MCF 10A (cell line): ENCODE data around the gene CRTAC1. TPM values are rescaled to one million over a fixed set of nuclear protein-coding genes. Genes with fewer than 3 reads are reported as not detected.

ENCODE experiments used
- BruUV-seq: library from RNA; stranded (reverse); fragments of 400-500 nt; replicated peaks from 2 replicates; lab custom pipeline; 2021; lab: Mats Ljungman, UMichigan
- CTCF ChIA-PET: fragments of 300-600 bp; sonication (Branson Sonifier 250); formaldehyde crosslinking; extraction: SDS; loops from one replicate; lab custom pipeline; 2021; ENCODE audit warnings: antibody characterized with exemption, inconsistent platforms; lab: Yijun Ruan, JAX
- POLR2A ChIA-PET: fragments of 300-600, 350-650 bp; sonication (Branson Sonifier 250); formaldehyde crosslinking; extraction: SDS; loops from one replicate; lab custom pipeline; 2020; ENCODE audit warnings: antibody characterized with exemption, inconsistent platforms; lab: Yijun Ruan, JAX
- DNase-seq: peaks from one replicate; pipeline ENCODE4 v3.0.0-alpha.2; 2018; ENCODE audit not compliant: unreplicated experiment
- H3K27ac Mint-ChIP-seq: one replicate; pipeline ENCODE4 v1.8.0; 2022; ENCODE audit warnings: mild to moderate bottlenecking, low read depth, mixed read lengths; ENCODE audit not compliant: unreplicated experiment
- H3K27me3 Mint-ChIP-seq: one replicate; pipeline ENCODE4 v1.8.0; 2022; ENCODE audit warnings: mixed read lengths; ENCODE audit not compliant: insufficient read depth, unreplicated experiment
- H3K36me3 Mint-ChIP-seq: one replicate; pipeline ENCODE4 v1.8.0; 2022; ENCODE audit warnings: mild to moderate bottlenecking, moderate library complexity, mixed read lengths; ENCODE audit not compliant: insufficient read depth, unreplicated experiment
- H3K4me1 Mint-ChIP-seq: one replicate; pipeline ENCODE4 v1.8.0; 2022; ENCODE audit warnings: mixed read lengths; ENCODE audit not compliant: insufficient read depth, unreplicated experiment
- H3K4me3 Mint-ChIP-seq: one replicate; pipeline ENCODE4 v1.8.0; 2022; ENCODE audit warnings: mild to moderate bottlenecking, moderate library complexity, mixed read lengths; ENCODE audit not compliant: unreplicated experiment
- H3K9me3 Mint-ChIP-seq: one replicate; pipeline ENCODE4 v1.8.0; 2022; ENCODE audit warnings: mixed read lengths; ENCODE audit not compliant: unreplicated experiment
- intact Hi-C: fragments of 100-400 bp; cut with micrococcal nuclease; formaldehyde crosslinking; loops from 2 replicates; pipeline ENCODE4 v1.14.1; 2022
- total RNA-seq: library from RNA; stranded (reverse); gene quantifications from 2 replicates; pipeline ENCODE4 v1.2.3, GENCODE V29; 2022
- TF ChIP-seq, protein P1 (sequence below): fragments of 200-600 bp; IDR thresholded peaks from one replicate; pipeline ENCODE4 v1.8.0; 2022; ENCODE audit warnings: antibody characterized with exemption, mild to moderate bottlenecking; ENCODE audit not compliant: unreplicated experiment

The CRTAC1 gene
- total RNA-seq, 1 experiment from 2014 or later: not detected

DNA sequence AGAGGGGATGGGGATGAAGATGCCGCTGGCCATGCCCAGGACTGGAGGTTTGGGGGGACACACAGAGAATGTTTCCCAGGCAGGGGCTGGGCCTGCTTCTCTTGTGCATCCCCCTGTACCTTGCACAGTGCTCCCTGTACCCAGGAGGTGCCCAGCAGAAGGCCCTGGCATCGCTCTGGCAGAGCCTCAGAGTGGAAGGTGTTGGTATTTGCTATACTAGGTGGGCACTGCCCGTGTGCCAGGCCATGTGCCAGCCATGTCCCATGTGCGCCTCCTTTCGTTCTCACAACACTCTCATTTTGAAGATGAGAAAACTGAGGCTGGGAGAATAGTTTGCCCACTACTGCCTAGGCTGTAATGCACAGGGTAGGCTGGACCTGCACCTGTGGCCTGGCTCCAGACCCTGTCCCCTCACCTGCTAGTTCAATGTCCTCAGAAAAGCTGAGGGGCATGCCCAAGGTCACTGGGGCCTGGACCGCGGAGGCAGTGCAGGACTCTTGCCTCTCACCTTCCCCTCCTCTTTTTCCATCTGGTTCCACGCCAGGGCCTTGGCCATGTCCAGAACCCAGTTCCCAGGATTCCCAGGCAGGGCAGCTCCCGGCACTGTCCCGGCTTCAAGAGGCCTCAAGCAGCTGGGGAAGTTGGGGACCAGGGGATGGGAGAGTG, 116.1 kb downstream of the CRTAC1 start:
- Mint-ChIP-seq H3K4me1 (no peaks in the 10 kb centered on the region), H3K36me3 (no peaks in the 10 kb centered on the region), H3K27ac (no peak overlapping the region), H3K4me3 (no peak overlapping the region), H3K9me3 (no peaks in the 10 kb centered on the region), H3K27me3 (peaks cover 50% of the 10 kb centered on the region)
- POLR2A ChIA-PET: interaction anchor here (1.6 kb wide), 1 partner anchor 127 kb away, joined by 9 read pairs; no protein-coding TSS in a partner anchor
- no TSS peak for BruUV-seq
- intact Hi-C loops: loop anchor here (1.0 to 2.0 kb wide), 3 partner anchors 127 to 394 kb away; no protein-coding TSS in a partner anchor
- TF ChIP-seq, protein P1, sequence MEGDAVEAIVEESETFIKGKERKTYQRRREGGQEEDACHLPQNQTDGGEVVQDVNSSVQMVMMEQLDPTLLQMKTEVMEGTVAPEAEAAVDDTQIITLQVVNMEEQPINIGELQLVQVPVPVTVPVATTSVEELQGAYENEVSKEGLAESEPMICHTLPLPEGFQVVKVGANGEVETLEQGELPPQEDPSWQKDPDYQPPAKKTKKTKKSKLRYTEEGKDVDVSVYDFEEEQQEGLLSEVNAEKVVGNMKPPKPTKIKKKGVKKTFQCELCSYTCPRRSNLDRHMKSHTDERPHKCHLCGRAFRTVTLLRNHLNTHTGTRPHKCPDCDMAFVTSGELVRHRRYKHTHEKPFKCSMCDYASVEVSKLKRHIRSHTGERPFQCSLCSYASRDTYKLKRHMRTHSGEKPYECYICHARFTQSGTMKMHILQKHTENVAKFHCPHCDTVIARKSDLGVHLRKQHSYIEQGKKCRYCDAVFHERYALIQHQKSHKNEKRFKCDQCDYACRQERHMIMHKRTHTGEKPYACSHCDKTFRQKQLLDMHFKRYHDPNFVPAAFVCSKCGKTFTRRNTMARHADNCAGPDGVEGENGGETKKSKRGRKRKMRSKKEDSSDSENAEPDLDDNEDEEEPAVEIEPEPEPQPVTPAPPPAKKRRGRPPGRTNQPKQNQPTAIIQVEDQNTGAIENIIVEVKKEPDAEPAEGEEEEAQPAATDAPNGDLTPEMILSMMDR: no peak
- CTCF ChIA-PET: interaction anchor here (0.6 to 12.1 kb wide), 45 partner anchors 9 to 1675 kb away, joined by 3 to 347 read pairs (median 4); no protein-coding TSS in a partner anchor
- no peak for DNase-seq

DNA sequence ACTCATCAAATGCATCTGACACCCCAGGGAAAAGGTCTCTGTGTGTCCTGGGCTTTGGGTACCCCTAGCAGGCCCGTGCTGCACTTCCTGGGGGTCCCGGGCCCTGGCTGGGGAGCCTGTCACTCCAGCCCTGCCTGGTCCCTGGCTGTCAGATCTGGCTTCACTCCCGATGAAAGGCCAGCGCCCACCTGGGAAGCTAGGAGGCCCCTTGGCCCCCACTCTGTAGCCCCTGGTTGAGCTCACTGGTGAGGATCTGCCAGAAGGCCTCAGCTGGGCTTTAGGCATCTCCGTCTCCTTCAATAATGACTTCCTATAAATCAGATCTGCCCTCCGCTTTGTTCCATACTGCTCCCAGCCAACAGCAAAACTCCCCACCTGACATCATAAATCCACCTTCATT, 116.8 kb downstream of the CRTAC1 start:
- Mint-ChIP-seq H3K27me3 (peaks cover 50% of the 10 kb centered on the region), H3K36me3 (no peaks in the 10 kb centered on the region), H3K9me3 (no peaks in the 10 kb centered on the region), H3K27ac (no peak overlapping the region), H3K4me3 (no peak overlapping the region), H3K4me1 (no peaks in the 10 kb centered on the region)
- POLR2A ChIA-PET: no interaction called here
- intact Hi-C loops: loop anchor here (1.0 to 2.0 kb wide), 3 partner anchors 128 to 395 kb away; no protein-coding TSS in a partner anchor
- CTCF ChIA-PET: interaction anchor here (0.6 to 12.1 kb wide), 4 partner anchors 17 to 731 kb away, joined by 3 to 347 read pairs (median 6); no protein-coding TSS in a partner anchor
- no peak for DNase-seq
- no TSS peak for BruUV-seq
- TF ChIP-seq, protein P1: no peak

GRCh38 chr10:97913193-97913592, 117.2 kb downstream of the CRTAC1 start:
- H3K27me3 Mint-ChIP-seq: peaks cover 49% of the 10 kb centered on the region
- H3K9me3 Mint-ChIP-seq: no peaks in the 10 kb centered on the region
- DNase-seq: no peak
- BruUV-seq: no TSS peak
- POLR2A ChIA-PET: no interaction called here
- CTCF ChIA-PET: interaction anchor here (0.6 to 12.1 kb wide), 3 partner anchors 17 to 731 kb away, joined by 3 to 347 read pairs (median 3); no protein-coding TSS in a partner anchor
- no peaks in the 10 kb centered on the region for H3K36me3 Mint-ChIP-seq
- H3K4me3 Mint-ChIP-seq: no peak overlapping the region
- H3K4me1 Mint-ChIP-seq: no peaks in the 10 kb centered on the region
- TF ChIP-seq, protein P1: no peak
- intact Hi-C loops: no loop called here
- no peak overlapping the region for H3K27ac Mint-ChIP-seq

DNA sequence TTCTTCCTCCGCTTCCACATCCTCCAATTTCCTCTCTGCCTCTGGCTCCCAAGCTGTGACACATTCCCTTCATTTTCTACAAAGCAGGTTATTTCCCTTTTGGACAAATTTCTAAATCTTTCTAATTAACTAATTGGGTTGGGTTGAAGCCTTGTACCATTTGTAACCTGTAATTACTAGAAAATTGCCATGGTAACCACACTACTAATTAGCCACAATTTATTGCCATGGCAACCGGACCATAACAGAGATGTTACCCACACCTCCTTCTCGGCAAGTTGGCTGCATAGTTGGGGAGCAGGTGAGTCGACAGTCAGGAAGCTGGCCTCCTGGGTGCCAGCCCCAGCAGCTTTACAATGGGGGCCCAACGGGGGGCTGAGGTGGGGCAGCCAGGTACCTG, 119.2 kb downstream of the CRTAC1 start:
- POLR2A ChIA-PET: no interaction called here
- CTCF ChIA-PET: interaction anchor here (0.9 to 12.1 kb wide), 3 partner anchors 9 to 1336 kb away, joined by 4 to 347 read pairs (median 5); no protein-coding TSS in a partner anchor
- BruUV-seq: no TSS peak
- Mint-ChIP-seq H3K36me3 (no peaks in the 10 kb centered on the region), H3K4me3 (no peak overlapping the region), H3K27ac (no peak overlapping the region), H3K27me3 (peaks cover 38% of the 10 kb centered on the region), H3K9me3 (no peaks in the 10 kb centered on the region), H3K4me1 (no peaks in the 10 kb centered on the region)
- DNase-seq: no peak
- intact Hi-C loops: no loop called here
- TF ChIP-seq, protein P1: no peak
